Mucosa of stomach (tissue), 1 donor: ENCODE results near the gene PTPRE.

Source experiments
- H3K27me3 ChIP-seq: one replicate; pipeline ENCODE4 v1.7.0; 2013; ENCODE audit warnings: mild to moderate bottlenecking, low read length; ENCODE audit not compliant: control insufficient read depth, insufficient read depth
- H3K36me3 ChIP-seq: one replicate; pipeline ENCODE4 v1.7.0; 2013; ENCODE audit warnings: low read length; ENCODE audit not compliant: control insufficient read depth, insufficient read depth
- H3K4me1 ChIP-seq: one replicate; pipeline ENCODE4 v1.7.0; 2013; ENCODE audit warnings: mild to moderate bottlenecking, low read length; ENCODE audit not compliant: control insufficient read depth, insufficient read depth
- H3K4me3 ChIP-seq: one replicate; pipeline ENCODE4 v1.7.0; 2013; ENCODE audit warnings: low read length
- H3K9ac ChIP-seq: one replicate; pipeline ENCODE4 v1.7.0; 2013; ENCODE audit warnings: mild to moderate bottlenecking, low read length, moderate library complexity
- H3K9me3 ChIP-seq: one replicate; pipeline ENCODE4 v1.7.0; 2013; ENCODE audit warnings: mild to moderate bottlenecking, low read length, moderate library complexity; ENCODE audit not compliant: control insufficient read depth
- donor health status: Pancreatic carcinoma.

The PTPRE gene

DNA sequence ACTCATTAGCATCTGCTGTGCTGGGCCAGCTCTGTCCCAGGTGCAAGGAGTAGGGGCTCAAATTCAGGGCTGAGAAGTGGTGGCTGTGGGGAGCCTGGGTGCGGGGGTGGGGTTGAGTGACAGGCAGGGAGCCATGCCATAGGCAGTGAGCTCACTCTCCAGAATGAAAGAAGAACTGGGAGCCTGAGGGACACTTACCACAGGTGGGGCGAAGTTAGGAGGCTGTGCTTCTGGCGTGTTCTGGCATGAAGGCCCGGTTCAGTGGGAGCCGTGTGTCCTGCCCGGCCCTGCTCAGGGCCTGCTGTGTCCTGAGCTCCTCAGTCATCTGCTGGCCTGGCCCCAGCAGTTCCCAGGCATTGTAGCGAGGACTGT, 156.8 kb downstream of the PTPRE start:
- Histone ChIP-seq H3K4me3 (no peak overlapping the region), H3K36me3 (peaks cover 16% of the 10 kb centered on the region)

DNA sequence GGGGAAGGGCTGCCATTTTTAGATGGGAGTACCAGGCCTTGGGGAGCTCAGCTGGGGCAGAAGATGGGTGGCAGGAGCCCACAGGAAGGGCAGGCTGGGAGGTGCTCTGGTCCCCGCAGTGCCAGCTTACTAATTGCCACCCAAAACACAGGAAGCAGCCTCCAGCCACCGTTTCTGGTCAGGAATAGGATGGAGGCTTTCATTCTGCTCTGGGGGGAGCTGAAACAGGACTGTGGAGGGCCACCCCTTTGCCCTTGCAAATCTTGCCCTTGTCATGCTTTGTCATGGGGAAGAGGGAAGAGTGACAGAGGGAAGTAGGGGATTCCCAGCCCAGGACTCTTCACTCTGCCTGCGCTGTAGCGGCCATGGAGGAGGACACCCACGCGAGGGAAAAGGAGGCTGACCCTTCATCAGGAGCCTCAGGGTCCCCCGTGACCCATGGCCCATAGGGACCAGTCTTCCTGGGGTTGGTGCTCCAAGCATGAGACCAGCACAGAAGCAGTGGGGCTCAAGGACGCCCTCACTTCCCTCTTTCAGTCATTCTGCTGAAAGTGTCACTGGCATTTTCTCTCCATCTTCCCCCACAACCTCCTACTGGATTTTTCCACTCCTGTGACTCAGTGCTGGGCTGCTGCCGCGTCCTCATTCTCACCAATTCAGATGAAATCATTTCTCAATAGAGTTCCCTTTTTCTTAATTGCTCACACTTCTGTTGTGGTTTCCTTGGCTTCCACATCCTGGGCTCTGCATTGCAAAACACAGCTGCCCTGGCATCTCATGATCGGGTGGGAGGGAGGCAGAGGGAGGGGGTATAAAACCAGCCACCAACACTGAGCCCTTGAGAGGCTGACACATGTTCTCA, 157.4 kb downstream of the PTPRE start:
- H3K9me3 ChIP-seq: no peaks in the 10 kb centered on the region
- peaks cover 16% of the 10 kb centered on the region for H3K36me3 ChIP-seq
- no peaks in the 10 kb centered on the region for H3K4me1 ChIP-seq
- no peak overlapping the region for H3K9ac ChIP-seq
- no peak overlapping the region for H3K4me3 ChIP-seq
- no peaks in the 10 kb centered on the region for H3K27me3 ChIP-seq

More for the DNA sequence above, 156.8 kb downstream of the PTPRE start:
- Histone ChIP-seq H3K9ac (no peak overlapping the region), H3K9me3 (no peaks in the 10 kb centered on the region), H3K4me1 (no peaks in the 10 kb centered on the region), H3K27me3 (no peaks in the 10 kb centered on the region)

GRCh38 chr10:128064970-128065580, 158.2 kb downstream of the PTPRE start:
- peaks cover 16% of the 10 kb centered on the region for H3K36me3 ChIP-seq
- no peak overlapping the region for H3K9ac ChIP-seq
- no peaks in the 10 kb centered on the region for H3K27me3 ChIP-seq
- no peaks in the 10 kb centered on the region for H3K9me3 ChIP-seq
- H3K4me1 ChIP-seq: no peaks in the 10 kb centered on the region
- H3K4me3 ChIP-seq: no peak overlapping the region

DNA sequence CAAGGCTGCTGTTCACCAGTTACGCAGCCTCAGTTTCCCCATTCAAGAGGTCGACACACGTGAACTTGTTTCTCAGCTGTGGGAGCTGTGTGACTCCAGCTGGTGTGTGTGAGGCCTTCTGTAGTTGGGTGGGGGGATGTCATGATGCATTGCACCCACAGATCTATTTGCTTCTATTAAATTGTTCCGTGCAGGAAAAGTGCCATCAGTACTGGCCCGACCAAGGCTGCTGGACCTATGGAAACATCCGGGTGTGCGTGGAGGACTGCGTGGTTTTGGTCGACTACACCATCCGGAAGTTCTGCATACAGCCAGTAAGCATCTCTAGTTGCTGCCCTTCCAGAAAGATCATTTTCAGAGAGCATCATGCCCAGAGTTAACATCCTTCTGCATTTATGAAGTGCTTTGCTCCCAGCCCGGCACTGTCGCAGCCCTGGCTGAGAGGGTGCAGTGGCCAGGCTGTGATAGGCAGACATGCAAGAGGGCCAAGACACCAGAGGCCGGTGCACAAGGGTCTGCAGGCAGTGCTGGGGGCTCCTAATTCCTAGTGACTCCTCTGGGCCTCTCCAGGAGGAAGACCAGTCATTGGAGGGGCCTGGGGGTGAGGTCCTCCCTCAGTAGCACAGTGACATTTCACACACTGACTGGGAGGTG, 159.1 kb downstream of the PTPRE start:
- no peaks in the 10 kb centered on the region for H3K27me3 ChIP-seq
- H3K9ac ChIP-seq: no peak overlapping the region
- H3K4me3 ChIP-seq: no peak overlapping the region
- no peaks in the 10 kb centered on the region for H3K9me3 ChIP-seq
- H3K36me3 ChIP-seq: peaks cover 16% of the 10 kb centered on the region
- H3K4me1 ChIP-seq: no peaks in the 10 kb centered on the region

- Histone ChIP-seq H3K36me3 (peaks cover 16% of the 10 kb centered on the region), H3K27me3 (no peaks in the 10 kb centered on the region), H3K4me3 (no peak overlapping the region), H3K9ac (no peak overlapping the region), H3K4me1 (no peaks in the 10 kb centered on the region), H3K9me3 (no peaks in the 10 kb centered on the region)
Observed at GRCh38 chr10:128066870-128067382, 160.0 kb downstream of the PTPRE start.

- H3K4me3 ChIP-seq: no peak overlapping the region
- no peaks in the 10 kb centered on the region for H3K9me3 ChIP-seq
- peaks cover 16% of the 10 kb centered on the region for H3K36me3 ChIP-seq
- no peak overlapping the region for H3K9ac ChIP-seq
- H3K27me3 ChIP-seq: no peaks in the 10 kb centered on the region
- H3K4me1 ChIP-seq: no peaks in the 10 kb centered on the region
Observed at GRCh38 chr10:128067691-128068397, 160.9 kb downstream of the PTPRE start.

- Histone ChIP-seq H3K9ac (no peak overlapping the region), H3K9me3 (no peaks in the 10 kb centered on the region), H3K36me3 (peaks cover 16% of the 10 kb centered on the region), H3K27me3 (no peaks in the 10 kb centered on the region), H3K4me1 (no peaks in the 10 kb centered on the region), H3K4me3 (no peak overlapping the region)
Observed at GRCh38 chr10:128068398-128069285, 161.7 kb downstream of the PTPRE start.

DNA sequence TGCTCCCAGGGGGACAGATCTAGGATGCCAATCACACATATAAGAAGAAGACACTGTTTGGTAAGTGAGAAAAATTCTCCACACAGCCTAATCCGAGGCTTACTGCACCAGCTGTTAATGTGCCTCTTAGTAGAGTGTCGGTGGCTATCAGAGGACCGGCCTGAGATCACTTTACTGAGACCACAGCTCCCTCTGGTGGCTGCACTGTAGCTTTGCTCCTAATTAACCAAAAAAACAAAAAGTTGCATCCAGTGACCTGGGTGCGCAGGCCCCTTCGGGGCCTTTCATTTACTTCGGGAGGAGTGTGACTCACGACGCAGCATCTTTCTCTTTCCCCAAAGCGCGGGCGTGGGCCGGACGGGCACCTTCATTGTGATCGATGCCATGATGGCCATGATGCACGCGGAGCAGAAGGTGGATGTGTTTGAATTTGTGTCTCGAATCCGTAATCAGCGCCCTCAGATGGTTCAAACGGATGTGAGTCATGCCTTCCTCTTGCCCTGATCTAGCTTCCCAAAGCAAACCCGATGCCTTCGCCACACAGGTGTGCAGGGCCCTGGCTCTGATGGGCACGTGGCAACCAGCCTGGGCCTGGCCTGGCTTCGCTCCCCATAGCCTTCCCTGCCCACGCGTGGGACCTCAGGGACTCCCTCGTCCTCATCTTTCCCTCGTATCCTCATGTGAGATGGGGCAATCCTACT, 162.6 kb downstream of the PTPRE start:
- Histone ChIP-seq H3K9ac (no peak overlapping the region), H3K4me3 (no peak overlapping the region), H3K9me3 (no peaks in the 10 kb centered on the region), H3K36me3 (peaks cover 16% of the 10 kb centered on the region), H3K27me3 (no peaks in the 10 kb centered on the region), H3K4me1 (no peaks in the 10 kb centered on the region)

DNA sequence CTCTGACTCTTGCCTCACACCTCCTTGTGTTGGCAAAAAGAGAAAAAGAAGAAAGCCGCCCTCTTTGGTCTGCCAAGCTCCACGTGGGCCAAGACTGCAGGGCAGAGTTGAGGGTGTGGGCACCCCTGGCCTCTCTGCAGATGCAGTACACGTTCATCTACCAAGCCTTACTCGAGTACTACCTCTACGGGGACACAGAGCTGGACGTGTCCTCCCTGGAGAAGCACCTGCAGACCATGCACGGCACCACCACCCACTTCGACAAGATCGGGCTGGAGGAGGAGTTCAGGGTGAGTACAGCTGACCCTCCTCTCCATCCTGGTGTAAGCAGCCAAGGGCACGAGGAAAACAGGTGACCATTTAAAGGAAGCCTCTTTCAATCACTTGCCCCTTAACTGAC, 163.3 kb downstream of the PTPRE start:
- Histone ChIP-seq H3K36me3 (peaks cover 16% of the 10 kb centered on the region), H3K4me3 (no peak overlapping the region), H3K27me3 (no peaks in the 10 kb centered on the region), H3K9ac (no peak overlapping the region), H3K4me1 (no peaks in the 10 kb centered on the region), H3K9me3 (no peaks in the 10 kb centered on the region)

DNA sequence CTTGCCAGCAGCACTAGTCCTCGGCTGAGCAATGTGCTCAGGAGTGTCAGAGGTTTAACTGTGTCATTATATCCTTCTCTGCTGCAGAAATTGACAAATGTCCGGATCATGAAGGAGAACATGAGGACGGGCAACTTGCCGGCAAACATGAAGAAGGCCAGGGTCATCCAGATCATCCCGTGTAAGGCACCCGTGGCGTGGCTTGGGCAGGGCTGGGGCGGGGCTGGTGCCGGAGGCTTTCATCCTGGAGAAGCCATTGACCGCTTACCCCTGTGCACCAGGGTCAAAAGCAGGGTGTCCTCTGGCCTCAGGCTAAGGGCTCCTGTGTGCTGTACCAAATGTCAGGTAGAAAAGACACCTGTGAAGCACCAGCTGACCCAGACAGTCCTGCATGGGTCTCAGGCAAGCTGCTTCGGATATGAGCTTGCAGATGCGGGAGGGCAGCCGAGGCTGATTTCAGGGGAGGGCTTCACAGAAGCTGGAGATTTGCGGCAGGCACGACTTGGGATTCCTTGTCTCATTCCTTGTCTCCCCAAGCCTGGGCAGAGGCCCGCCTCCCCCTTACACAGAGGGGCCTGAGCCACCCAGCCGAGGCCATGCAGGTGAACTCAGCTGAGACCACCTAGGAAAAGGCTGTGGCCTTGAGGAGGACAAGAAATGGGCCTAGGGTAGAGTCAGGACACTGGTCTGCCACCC, 164.0 kb downstream of the PTPRE start:
- H3K4me3 ChIP-seq: no peak overlapping the region
- no peaks in the 10 kb centered on the region for H3K27me3 ChIP-seq
- H3K9me3 ChIP-seq: no peaks in the 10 kb centered on the region
- H3K4me1 ChIP-seq: no peaks in the 10 kb centered on the region
- H3K36me3 ChIP-seq: peaks cover 12% of the 10 kb centered on the region
- H3K9ac ChIP-seq: no peak overlapping the region
